NT2/D1 (cell line): Measurements from ENCODE around the gene XIST.

Experiments used
- SUZ12 ChIP-seq: IDR thresholded peaks from 2 replicates; pipeline ENCODE4 v1.6.1; 2011; ENCODE audit not compliant: insufficient read length, insufficient read depth; ENCODE audit errors: extremely low read depth
- YY1 ChIP-seq: IDR thresholded peaks from 2 replicates; pipeline ENCODE4 v1.6.1; 2011; ENCODE audit not compliant: insufficient read length, insufficient read depth
- ZNF274 ChIP-seq: IDR thresholded peaks from 2 replicates; pipeline ENCODE4 v1.6.1; 2011; ENCODE audit warnings: mild to moderate bottlenecking, low read depth, low read length

DNA sequence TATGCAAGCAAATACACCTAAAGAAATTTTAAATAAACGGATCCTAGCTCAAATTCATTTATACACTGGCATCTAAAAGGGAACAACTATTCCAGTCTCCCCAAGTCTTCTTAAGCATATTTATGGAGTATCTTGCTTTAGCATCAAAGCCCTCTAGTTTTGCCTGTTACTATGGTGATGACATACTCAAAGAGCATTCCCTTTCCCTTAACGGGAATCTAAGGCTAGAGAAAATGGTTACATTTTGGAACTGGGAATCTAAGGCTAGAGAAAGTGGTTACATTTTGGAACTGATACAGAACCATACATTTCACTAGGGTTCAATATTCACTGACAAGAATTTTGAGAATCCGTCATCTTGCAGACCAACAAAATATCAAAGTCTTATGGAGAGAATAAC lies 18.3 kb downstream of the XIST start:
- TF ChIP-seq ZNF274 (no peak), SUZ12 (no peak), YY1 (no peak)
